CD1c-positive myeloid dendritic cell (primary cell): Measurements from ENCODE around the gene DMD.
A peak's percentile ranks its signal among the peaks of the same experiment; 100 is the strongest.

ENCODE experiments used
- DNase-seq: peaks from one replicate; pipeline ENCODE4 v3.0.0-alpha.2; 2016; ENCODE audit errors: extremely low spot score

Gene DMD

DNA sequence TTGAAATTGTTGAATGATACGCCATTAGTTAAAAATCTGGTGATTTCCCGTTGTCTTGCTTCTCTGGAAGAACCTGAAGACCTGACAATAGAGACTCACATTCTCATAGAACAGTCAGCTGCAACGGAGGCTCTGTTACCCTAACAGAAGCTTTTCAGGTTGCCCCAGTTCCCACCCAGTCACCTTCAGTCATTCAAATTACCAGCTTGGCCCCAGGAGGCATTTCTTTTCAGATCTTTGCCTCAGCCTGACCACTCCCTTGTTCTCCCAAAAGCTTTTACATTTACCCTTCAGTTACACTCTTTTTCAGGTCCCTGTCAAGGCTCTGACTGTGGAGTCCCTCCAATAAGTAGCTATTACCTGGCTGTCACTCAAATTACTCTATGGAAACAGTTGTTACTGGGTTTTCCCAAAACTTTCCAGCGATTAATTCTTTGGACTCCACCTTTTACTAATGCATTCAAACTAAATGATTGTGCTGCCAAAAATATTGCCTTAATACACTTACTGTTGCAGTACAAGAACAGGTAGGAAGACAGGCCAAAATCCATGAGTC lies 1977.3 kb downstream of the DMD start:
- DNase-seq, result no peak

DNA sequence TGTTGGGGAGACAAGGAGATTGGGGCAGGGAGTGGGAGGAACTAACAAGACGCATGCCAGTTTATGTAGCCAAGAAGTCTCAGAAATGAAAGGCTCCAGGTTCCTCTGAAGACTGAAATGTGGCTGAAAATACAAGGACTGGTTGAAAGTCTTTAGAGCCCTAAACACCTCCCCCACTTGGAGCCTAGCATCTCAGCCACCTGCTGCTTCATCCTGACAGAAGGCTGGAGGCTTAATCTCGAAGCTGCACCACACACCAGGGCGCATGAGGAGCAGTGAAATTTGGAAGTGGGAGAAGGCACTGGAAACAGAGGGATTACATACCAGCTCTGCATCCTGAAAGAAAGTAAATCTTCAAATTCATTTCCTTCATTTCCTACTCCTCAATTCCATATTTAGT lies 1978.8 kb downstream of the DMD start:
- no peak for DNase-seq

DNA sequence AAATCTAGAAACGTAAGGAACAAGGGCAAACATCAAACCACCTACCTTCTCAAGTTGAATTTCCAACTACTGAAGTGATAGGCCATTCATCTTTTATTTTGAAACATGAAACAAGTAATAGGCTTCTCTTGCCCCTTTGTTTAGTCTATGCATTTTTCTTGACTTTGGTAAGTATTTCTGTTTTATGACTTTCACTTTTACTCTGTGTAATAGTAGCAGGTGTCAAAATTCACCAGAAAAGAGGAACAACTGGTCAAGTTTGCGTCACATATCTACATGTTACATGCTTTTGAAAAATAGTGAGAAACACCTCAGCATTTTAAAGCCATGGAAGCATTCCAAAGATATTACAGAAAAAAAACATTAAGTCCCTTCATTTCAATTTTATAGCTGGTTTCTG lies 1982.4 kb downstream of the DMD start:
- peak; percentile 62 for DNase-seq

DNA sequence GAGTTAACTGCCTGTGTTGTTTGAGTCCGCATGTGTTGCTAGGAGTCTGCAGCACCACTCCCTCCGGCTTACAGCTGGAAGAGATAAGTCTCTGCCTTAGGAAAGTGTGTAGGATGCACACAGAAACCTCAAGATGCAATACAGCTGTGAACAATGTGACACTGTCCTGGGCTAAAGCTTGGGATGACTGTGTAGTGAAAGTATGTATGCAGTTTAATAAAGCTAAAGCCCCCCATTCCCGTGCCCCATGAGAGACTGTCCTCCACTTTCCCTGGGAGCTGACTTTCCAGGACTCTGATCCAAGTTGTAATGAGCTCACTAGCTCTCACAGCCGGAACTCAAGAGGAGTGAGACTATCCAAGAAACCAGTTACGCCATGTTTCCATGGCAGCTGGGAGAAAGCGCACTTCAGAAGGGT lies 1982.9 kb downstream of the DMD start:
- DNase-seq, result no peak

DNA sequence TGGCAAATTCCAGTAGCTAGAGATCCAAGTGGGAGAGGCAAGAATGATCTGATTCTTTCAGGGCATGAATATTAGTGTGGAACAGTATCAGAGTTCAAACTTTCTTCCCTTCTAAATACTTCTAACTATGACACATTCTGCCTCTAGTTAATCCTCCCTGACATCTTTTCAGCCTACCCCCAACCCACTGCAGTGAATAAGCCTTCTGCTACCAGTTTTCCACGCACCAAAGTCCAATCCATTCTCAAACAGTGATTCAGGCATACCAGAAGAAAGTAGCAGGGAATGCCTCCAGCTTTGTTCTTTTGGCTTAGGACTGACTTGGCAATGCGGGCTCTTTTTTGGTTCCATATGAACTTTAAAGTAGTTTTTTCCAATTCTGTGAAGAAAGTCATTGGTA lies 1984.1 kb downstream of the DMD start:
- no peak for DNase-seq

DNA sequence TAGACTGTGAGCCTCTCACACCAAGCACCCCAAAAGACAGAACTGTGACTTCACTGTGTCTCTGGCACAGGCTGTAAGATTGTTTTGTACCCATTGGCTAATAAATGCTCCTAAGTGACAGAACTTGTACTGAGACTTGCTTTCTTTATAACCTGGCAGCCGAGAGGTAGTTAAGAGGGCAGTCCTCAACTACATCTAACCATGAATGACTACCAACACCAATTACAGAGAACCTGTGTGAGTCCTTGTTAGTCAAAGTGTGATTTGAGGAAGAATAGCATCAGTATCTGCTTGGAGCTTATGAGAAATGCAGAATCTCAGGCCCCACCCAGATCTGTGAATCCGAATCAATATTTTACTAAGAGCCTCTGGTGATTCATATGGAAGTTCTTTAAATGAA lies 1985.5 kb downstream of the DMD start:
- DNase-seq, result no peak

DNA sequence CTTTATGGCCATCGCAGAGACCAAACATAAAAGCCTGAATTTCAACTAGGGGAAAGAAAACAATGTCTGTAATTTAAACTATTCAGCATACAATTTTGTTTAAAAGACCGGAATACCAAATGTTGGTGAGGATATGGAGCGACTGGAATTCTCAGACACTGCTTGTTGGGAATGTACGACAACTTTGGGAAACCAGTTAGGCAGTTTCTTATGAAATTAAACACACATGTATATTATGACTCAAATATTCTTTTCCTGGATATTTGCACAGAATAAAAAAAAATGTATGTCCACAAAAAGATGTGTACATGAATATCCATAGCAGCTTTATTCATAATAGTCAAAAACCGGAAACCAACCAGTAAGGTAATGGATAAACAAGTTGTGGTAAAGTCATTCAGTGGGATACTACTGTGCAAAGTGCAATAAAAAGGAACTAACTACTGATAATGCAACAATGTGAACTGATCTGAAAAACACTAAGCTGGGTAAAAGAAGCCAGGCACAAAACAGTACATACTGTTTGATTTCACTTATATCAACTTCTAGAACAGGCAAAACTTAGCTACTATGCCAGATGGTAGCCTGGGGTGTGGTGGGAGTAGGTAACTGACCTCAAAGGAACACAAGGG lies 1986.9 kb downstream of the DMD start:
- peak; percentile 7 for DNase-seq

DNA sequence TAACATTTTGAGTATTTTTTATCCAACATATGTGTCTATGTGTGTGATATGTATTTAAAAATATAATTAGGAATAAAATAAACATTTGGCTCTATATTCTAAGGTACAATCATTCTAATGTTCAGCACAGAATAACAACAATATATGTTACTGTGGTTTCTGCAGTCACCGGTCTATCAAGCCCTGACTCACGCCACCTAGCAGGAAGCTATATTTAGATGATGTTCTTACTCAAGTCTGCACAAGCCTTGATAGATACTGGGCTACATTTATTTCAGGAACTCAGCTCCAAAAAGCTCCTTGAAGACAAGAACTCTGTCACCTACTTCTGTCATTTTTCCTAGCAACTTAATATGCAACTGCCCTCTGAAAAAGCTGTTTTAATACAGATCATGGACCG lies 1987.5 kb downstream of the DMD start:
- peak; percentile 6 for DNase-seq

DNA sequence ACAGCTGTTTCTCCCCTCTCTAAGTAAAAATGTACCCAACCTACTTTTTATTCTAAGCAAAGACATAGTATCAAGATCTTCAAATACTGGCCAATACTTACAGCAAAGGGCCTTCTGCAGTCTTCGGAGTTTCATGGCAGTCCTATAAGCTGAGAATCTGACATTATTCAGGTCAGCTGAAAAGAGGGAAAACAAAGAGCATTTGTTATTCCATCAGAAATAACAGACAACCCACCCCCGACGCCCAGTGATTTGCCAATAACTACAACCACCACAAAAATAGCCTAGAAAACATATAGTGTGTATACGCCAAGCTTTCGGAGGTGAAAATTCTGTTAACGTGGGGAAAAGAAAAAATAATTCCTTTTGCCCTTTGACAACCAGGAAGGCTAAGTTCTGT lies 1988.4 kb downstream of the DMD start:
- DNase-seq, result no peak

DNA sequence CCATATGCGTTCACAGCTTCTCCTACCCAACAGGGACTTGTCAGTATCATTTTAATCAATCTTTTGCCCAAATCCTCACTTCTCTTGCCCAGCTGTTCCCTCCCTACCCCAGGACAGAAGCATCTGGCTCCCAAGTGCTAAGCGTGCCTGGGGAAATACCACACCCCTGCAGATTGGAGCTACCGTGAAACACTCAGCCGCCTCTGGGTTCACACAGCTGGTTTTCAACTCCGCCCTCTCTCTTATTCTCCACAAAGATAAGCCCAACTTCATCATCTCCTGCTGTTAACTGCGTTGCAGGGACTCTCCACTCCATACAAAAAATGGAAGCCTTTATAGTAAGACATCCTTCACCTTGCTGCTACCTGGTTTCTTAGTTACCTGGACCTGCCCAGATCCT lies 1992.2 kb downstream of the DMD start:
- DNase-seq, result no peak

DNA sequence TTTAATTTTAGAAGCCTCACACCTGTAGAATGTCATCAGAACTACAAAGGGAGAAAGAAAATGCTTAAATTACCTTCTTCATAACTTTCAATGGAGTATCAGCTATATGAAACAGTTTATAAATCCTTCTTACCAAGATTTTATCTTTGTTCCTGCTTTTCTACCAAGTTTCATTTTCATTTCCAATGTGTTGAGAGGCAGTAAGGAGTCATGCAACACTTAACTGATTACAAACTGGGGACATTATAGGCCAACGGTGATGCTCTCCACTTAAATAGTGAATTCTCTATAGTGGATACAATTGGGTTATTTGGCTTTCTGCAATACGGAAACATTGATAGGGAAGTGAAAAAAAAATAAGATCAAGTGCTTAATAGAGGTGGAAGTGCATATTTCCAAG lies 1994.3 kb downstream of the DMD start:
- no peak for DNase-seq

DNA sequence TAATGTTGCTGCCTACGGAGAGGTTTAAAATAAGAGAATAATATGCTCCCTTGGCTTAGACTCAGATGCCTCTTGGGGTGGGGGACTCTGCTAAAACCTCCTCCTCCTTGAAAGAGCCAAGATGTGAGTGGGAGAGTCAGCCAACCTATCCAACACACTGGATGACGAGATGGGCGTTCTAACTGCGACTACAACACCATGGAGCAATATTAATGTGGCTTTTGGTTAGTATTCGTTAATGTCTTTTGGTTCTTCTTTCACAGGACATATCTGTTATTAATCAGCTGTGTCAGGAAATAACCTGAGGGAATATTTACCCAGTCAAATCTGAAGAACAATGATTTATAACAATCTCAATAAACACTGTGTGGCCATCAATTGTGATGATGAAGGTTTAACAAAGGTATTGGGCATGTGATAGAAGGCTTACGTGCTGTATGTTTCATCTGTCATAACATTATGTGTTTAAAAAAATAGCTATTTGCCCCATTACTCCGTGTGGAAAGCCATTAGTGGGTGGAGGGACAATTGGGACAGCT lies 1996.0 kb downstream of the DMD start:
- DNase-seq, result no peak

DNA sequence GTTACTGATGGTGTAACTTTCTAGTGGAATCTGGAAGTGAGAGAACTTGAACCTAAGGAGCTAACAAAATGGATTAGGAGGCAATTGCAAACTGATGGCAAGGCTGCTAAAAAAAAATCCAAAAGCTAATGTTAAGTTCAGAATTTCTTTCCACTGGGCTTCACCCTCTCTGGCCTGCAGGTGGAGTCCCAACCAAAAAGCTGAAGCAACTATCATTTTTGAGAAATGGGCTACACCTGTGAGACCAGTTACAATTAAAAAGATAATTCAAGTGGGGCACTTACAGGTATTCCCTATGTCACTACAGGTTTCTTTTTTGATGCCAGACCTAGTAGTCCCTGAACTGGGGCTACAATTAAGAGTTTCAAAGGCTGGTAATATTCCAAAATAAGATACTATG lies 1997.4 kb downstream of the DMD start:
- peak; percentile 10 for DNase-seq

DNA sequence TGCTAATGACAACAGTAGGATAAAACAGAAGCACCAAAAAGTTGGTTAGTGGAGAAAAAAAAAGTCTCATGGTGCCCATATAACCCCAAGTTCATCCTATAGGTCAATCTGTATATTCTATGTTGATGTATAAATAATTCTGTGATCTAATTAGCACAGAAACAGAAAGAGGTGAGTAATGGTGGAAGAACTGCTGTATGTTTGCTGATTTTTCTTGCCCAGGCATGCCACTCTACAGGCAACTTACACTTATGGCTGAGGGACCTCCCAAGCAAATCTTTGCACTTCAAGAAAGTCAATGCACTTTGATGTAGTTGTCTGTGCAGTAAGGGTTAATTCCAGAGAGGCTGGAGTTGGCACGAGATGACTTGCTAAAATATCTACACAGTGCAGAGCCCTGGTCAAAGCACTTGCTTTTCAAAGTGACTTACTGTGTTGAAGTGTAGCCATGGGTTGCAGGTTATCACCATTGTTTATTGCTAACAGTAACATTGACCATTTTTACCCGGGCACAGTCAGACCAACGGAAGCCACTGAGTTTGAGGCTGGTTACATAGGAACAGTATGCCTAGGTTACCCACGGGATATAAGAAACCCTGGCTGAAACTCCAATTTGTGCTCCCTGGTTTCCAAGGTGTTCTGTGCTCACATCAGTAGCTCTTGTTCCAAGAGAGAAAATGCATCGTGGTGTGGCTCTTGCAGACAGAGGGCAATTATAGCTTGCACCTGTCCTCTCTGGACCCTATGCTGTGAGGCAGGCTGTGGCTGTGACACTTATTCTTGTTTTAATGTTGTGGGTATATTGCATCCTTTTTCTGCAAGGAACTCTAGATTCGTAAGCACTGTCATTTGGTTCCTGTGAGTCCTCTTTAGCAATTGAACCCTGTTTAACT lies 1998.2 kb downstream of the DMD start:
- no peak for DNase-seq

DNA sequence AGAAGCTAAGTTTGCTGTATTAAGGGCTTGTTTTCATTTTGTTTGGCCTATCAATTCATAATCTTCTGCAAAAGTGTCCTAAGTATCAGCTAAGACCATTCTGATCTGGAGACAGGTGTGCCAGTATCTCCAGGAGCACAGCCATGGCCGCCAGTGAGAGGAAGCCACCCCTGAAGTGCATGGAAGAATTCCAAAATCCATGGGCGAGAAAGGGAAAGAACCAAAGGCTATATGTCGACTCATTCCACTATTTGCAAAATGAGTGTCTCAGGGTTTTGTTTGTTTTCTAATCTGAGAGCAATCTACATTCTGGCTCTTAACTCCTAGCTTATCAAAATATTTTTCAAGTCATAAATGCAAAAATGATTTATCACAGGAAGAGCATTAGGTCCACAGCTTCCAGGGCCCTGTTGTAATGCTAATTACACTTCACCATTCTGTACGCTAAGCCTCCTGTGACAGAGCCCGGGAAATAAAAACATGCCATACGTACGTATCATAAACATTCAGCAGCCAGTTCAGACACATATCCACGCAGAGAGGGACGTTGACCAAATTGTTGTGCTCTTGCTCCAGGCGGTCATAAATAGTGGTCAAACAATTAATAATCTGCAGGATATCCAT lies 2002.2 kb downstream of the DMD start:
- no peak for DNase-seq

DNA sequence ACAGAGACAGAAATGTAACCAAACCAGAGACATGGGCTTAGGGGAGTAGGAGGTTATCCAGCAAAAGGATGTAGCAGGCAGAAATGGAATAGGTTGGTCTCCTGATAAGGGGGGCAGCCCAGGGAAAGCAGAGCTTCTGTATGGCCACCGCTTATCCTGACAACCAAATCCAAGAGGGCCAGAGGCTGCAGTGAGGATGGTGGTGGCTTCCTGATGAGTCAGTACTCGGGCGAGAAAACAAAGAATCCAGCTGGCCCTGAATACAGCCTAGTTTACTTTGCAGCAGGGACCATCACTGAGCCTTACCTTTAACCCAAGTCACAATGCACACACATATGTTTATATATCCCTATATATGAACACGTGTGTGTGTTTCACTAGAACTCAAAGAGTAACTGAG lies 2009.8 kb downstream of the DMD start:
- no peak for DNase-seq

DNA sequence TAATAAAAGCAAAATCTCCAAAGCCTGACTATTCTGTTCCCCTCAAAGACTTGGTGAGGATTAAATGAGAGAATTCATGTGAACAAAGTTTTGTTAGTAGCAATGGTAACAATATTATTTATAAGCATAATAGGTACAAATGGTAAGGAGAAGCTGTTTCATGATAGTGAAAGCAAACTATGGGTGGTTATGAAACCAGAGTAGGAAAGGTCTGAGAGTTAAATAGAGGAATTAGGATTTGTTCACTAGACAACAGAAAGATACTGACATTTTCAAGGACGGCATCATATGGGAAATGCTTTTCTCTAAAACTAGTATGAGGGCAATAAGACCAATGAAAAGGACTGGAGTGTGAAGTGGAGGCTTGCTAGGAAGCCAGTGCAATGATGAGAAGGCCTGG lies 2010.9 kb downstream of the DMD start:
- DNase-seq, result no peak

DNA sequence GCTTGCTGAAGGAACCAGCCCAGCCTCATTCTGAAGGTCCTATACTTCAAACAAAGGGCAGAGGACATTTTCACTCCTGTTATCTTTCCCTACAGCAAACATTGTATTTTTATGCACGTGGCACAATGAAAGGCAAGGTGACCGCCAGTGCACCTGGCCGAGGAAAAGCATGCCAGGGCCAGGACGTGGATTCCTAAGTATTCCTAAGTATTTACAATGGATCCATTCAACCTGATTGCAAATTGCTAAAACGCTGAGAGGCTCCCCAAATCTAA lies 2011.6 kb downstream of the DMD start:
- DNase-seq, result no peak

DNA sequence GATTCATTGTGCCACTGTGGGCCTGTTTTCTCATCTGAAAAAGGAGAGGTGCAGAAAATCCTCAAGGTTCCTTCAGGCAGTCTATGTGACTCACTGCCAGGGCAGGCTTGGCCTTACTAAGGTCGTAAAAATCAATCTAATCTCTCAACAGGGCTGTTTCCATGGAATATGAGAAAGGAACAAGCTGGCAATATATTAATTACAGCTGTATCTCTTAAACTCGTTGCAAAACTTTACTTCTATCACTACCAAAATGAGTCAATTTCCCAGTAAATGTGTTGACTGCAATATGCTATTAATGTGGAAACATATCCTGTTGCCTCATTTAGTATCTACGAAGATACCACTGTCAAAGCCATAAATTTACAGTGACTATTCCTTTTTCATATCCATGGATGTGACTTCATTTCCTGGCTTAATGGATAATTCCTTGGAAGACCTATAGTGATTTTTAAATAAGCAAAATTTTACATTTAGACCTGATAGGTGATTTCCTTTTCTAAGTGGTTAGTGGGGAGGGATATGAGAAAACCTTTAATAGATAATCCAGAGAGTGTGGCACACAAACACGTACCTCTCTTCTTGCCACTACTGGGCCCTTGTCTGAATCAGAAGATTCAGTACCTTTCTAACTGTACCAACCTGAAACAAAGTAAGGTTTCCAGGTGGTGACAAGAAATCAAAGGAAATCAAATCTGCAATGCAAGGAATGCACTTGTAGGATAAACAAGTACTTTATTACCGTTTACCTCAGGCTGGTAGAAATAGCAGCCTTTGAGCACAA lies 2012.1 kb downstream of the DMD start:
- DNase-seq, result no peak

DNA sequence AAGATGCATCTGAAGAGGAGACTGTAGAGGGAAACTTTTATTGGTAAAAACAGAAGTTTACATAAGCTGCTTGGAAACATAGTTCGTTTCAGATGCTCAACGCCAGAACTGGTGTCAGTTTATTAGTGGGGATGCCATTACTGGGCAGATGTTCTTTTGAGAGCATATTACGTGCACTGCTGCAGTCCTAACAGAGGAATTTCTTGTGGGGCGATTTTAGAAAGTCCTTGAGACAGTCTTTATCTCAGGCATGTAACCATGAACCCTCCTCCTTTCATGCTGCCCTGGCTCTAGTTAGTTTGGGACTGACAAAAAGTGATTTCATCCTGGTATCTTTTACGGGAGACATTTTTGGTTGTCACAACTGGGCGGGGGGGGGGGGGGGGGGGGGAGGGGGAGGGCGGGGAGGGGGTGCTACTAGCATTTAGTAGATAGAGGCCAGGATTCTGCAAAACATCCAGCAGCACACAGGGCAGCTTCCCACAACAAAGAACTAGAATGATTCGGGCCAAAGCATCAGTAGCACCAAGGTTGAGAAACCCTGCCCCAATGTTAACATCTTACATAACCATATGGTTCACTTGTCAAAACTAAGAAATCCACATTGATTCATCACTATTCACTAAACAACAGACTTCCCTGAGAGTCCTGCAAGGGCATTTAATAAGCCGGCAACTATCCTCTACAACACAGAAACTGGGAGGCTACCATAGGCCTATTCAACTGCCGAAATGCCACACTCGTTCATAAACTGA lies 2021.0 kb downstream of the DMD start:
- no peak for DNase-seq

DNA sequence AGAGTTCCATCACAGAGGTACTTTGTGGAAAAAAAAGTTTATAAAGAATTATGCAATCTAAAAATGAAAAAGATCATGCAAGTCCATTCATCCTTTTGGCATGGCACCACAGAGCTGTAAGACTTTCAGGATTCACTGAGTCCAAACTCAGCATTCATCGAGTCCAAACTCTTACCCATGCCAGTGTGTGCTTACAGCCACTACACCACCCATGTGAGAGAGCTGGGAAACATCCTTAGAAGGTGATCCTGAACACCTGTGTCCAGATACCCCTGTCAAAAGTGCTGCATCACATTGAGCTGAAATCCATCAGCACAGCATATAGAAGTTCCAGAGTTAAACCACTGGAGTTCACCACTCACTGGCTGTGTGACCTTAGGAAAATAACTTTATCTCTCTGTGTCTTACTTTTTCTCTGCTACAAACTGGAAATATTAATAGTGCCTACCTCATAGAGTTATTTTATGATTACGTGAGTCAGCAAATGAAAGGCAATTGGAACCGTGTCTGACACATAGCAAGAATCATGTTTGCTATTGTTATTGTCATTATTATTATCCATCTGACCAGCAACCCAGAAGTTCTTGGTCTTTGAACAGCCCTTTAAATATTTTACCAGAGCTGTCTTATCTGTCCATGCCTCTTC lies 2024.5 kb downstream of the DMD start:
- no peak for DNase-seq
